Activated naive CD8-positive, alpha-beta T cell treated with anti-CD3 and anti-CD28 coated beads, Interleukin-2, amount 50 U/mL, for 16 hours (primary cell): ENCODE data around the gene LMNTD1.
"Not testable (repeated sequence)": the region's sequence is repeated elsewhere in the genome, so short reads cannot be mapped to it uniquely, and the experiment has no call there.

Experiments
- DNase-seq: peaks from one replicate; pipeline ENCODE4 v3.0.0-alpha.2; 2020; ENCODE audit warnings: low read depth, low spot score

The LMNTD1 gene, protein sequence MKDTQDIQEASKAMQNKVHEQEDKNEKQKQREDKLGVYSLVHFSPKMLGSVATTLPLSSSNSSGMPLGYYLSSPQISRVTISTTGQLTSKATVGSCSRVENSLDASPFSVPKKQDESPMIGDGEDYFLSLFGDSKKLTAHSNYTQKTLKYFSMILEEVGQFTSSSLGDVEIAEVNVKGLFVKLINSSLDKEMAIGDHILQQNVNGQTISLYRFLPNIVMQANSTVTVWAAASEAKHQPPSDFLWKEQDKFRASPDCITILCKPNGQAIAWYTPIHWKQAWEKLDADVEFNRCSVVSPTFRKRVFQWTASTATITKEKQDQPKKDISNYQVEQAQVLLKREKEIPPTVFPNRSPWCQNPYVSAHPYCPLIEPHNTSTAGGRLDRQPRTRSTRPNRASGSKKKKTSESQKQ

DNA sequence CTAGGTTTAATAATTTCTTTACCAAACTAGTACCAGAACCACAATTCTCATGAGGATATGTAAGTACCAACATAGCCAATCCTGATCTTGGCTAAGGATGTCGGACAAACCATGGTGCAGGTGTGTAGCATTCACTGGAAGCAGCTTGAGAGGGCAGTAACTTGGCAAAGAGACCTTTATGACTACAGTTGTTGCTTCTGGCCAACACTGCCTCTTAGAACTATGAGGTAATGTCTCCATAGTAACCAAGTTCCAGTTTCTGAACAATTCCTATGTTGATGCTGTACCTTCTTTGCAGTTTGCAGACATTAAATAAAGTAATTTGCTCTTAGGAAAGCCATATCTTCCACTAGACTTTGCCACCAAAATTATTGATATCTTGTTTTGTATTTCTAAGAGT lies at the start of gene LMNTD1:
Gene LMNTD1 (minus strand): TSS at position 186 of the 400 bp plus-strand sequence. CDS start 324 bp downstream, outside the sequence.
- no peak for DNase-seq

- DNase-seq, result no peak
Measured at GRCh38 chr12:25598956-25599355, 45.9 kb upstream of the LMNTD1 start.

GRCh38 chr12:25595496-25595895 lies 42.4 kb upstream of the LMNTD1 start:
- not testable (repeated sequence) for DNase-seq

DNA sequence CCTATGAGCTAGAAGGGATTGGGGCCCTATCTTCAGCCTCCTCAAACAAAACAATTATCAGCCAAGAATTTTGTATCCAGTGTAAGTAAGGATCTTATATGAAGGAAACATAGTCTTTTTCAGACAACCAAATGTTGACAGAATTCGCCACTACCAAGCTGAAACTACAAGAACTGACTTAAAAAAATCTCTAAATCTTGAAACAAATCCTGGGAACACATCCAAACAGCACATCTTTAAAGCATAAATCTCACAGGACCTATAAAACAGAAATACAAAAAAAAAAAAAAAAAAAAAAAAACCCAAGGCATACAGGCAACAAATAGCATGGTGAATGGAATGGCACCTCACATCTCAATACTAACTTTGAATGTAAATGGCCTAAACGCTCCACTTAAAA lies 41.3 kb upstream of the LMNTD1 start:
- DNase-seq, result no peak

- DNase-seq, result no peak
Measured at GRCh38 chr12:25592725-25593495, 39.8 kb upstream of the LMNTD1 start.

DNA sequence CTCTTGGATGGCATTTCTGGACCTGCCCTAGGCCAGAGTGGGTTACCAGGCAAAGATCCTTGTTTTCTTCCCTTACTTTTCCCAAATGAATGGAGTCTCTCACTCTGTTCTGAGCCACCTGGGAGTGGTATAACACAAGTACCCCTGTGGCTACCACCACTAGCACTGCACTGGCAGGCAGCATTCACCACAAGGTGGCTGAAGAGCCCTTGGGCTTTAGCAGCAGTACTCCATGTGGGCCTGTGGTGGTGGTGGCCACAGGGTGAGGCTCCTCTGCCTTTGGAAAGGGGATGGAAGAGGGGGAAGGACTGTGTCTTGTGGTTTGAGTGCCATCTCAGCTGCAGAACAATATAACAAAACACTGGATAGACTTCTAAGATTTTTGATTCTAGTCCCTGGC lies 38.1 kb upstream of the LMNTD1 start:
- DNase-seq, result no peak

DNA sequence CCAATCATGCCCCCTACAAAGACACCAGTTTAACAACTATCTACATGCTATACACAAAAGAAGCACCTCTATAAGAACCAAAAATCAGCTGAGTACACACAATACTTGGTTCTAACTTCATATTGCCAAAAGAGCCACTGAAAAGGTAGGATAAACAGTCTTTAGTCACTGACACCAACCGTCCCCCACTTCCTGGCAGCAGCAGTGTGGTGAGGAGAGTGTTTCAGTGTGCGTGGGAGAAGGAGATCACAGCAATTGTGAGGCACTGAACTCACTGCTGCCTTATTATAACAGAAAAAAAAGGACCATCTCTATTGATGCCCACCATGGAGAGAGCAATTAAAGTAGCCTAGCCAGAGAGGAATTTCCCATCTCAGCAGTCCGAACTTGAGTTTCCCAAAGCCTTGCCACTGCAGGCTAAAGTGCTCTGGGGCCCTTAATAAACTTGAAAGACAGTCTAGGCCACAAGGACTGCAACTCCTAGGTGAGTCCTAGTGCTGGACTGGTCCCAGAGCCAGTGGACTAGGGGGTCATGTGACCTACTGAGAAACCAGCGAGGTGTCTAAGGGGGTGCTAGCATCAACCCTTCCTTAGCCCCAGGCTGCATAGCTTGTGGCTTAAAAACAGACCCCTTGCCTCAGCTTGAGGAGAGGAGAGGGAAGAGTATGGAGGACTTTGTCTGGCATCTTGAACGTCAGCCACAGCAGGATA lies 37.1 kb upstream of the LMNTD1 start:
- peak; percentile 8 for DNase-seq

- DNase-seq, result no peak
Measured at GRCh38 chr12:25587346-25587745, 34.3 kb upstream of the LMNTD1 start.

- DNase-seq, result no peak
Measured at GRCh38 chr12:25585662-25586061, 32.6 kb upstream of the LMNTD1 start.

DNA sequence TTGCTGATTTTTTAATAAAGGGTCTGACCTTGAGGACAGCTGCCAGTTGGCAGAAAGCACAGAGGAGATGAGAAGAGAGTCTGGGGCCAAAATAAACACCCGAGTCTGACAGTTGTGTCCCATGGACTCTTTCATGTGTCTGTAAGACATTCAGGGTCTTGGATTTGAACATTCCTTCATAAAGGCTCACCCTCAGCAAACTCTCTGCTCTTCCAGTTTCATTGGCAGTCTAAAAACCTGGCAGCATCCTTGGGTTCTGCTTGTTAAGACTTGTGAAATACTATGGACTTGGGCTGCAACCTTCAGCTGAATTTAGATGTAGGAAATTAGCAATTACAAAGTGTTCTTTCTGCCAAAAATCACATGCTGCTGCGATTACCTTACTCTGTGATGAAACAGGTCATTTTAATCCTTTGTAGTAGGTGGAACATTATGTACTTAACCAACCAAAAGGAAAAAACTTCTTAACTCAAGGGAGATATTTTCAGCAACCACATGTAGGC lies 32.0 kb upstream of the LMNTD1 start:
- no peak for DNase-seq

DNA sequence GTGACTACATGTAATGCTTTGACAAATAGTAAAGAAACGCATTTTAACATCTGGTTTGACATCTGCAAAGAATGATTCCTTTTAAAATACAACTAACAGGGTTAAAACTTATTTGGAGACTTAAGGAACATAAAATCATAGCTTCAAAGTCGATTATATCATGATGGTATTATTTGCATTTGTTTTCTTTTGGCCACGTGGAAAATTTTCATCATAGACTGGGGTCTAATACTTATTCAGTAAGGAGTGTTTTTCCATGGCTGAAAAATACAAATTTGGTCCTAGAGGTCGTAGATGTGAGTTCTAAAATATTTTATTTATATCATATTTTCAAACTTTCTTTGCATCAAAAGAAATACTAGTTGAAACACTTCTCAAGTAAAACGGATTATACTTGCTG lies 31.5 kb upstream of the LMNTD1 start:
- no peak for DNase-seq

DNA sequence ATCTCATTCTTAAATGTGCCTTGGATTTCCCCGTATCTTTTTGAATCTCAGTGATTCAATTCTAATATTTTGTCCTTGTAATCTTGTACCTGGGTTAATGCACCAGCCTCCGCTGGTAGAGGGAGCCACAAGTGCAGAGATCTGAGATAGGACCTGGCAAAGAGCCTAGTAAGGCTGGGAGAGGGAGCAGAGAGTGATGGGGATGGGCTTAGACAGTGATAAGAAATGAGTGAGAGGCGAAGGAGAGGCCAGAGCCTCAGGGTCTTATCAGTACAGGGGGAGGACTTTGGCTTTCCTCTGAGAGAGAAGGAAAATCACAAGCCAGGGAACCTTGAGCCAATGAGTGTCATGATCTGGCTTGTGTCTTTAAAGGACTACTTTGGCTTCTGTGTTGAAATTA lies 30.5 kb upstream of the LMNTD1 start:
- no peak for DNase-seq

GRCh38 chr12:25581067-25581466 lies 28.0 kb upstream of the LMNTD1 start:
- DNase-seq, result no peak

- DNase-seq, result no peak
Measured at GRCh38 chr12:25578411-25579143, 25.5 kb upstream of the LMNTD1 start.

DNA sequence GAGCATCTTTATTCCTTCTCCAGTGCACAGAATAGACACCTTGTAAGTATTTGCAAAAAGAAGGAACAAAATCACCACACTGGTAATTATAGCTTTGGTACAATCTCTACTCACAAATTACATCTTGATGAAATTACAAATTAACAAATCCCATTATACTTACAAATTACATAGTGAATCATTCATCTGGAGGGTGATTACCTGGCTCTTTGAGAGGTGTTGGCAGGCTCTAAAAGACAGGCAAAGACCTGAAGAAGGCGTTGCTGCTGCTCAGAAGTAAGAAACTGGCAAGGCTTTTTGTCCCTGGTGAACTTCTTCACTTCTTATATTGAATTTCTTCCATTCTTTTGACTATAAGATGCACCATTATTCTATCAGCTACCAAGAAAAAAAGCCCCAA lies 21.7 kb upstream of the LMNTD1 start:
- no peak for DNase-seq

DNA sequence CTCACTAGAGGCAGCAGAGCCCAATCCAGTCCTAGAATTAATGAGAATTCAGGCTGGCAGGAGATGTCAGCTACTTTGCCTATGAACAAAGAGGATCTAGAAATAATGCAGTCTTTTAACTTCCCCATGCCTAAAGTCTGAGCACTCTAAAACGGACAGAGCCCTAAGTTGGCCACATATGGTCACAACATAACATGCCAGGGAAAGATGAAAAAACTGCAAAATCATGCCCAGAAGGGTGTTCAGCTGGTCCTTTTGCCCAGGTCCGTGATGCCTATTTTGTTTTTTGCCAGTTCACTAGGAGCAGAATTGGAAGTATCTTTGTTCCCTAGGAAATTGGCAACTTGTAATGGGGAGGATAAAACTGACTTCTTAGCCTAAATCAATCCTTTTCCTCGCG lies 20.3 kb upstream of the LMNTD1 start:
- DNase-seq, result no peak

- no peak for DNase-seq
Measured at GRCh38 chr12:25570418-25570817, 17.3 kb upstream of the LMNTD1 start.

GRCh38 chr12:25566202-25566949 lies 13.3 kb upstream of the LMNTD1 start:
- DNase-seq, result no peak

GRCh38 chr12:25558586-25558985 lies 5.5 kb upstream of the LMNTD1 start:
- DNase-seq, result no peak

GRCh38 chr12:25557830-25558436 lies 4.8 kb upstream of the LMNTD1 start:
- no peak for DNase-seq
